MM.1S (cell line): Measurements from ENCODE around the gene FGL2.
"Not testable (repeated sequence)": the region's sequence is repeated elsewhere in the genome, so short reads cannot be mapped to it uniquely, and the experiment has no call there.

Source experiments
- DNase-seq: peaks from one replicate; pipeline ENCODE4 v3.0.0-alpha.2; 2015
- H2AFZ ChIP-seq: fragments of 300-600 bp; sonication (generic); 2 replicates; pipeline ENCODE4 v1.6.0; 2016; ENCODE audit warnings: antibody characterized with exemption, low read length
- H3F3A ChIP-seq: fragments of 300-600 bp; sonication (generic); 2 replicates; pipeline ENCODE4 v1.6.1; 2016; ENCODE audit warnings: mild to moderate bottlenecking, antibody characterized with exemption, low read length, moderate library complexity, mixed read lengths; ENCODE audit not compliant: insufficient read depth
- H3K27ac ChIP-seq: fragments of 300-600 bp; sonication (generic); 2 replicates; pipeline ENCODE4 v1.5.1; 2016; ENCODE audit warnings: mild to moderate bottlenecking, low read length
- H3K27me3 ChIP-seq: fragments of 300-600 bp; sonication (generic); replicated peaks from 2 replicates; pipeline ENCODE4 v1.6.0; 2016; ENCODE audit warnings: low read length; ENCODE audit not compliant: insufficient read depth
- H3K36me3 ChIP-seq: fragments of 300-600 bp; sonication (generic); replicated peaks from 2 replicates; pipeline ENCODE4 v1.6.1; 2016; ENCODE audit warnings: mild to moderate bottlenecking, low read length, mixed read lengths; ENCODE audit not compliant: insufficient read depth
- H3K4me1 ChIP-seq: fragments of 300-600 bp; sonication (generic); 2 replicates; pipeline ENCODE4 v1.6.1; 2016; ENCODE audit warnings: low read length, mixed read lengths
- H3K4me2 ChIP-seq: fragments of 300-600 bp; sonication (generic); 2 replicates; pipeline ENCODE4 v1.6.0; 2016; ENCODE audit warnings: low read depth, low read length
- H3K4me3 ChIP-seq: fragments of 300-600 bp; sonication (generic); 2 replicates; pipeline ENCODE4 v1.5.1; 2016; ENCODE audit warnings: low read length, mixed read lengths
- H3K79me2 ChIP-seq: fragments of 300-600 bp; sonication (generic); 2 replicates; pipeline ENCODE4 v1.6.1; 2016; ENCODE audit warnings: mixed run types, low read length, mixed read lengths
- H3K9ac ChIP-seq: fragments of 300-600 bp; sonication (generic); 2 replicates; pipeline ENCODE4 v1.6.1; 2016; ENCODE audit warnings: low read length, mixed read lengths
- H3K9me2 ChIP-seq: fragments of 300-600 bp; sonication (generic); replicated peaks from 2 replicates; pipeline ENCODE4 v1.6.1; 2016; ENCODE audit warnings: mild to moderate bottlenecking, low read length, mixed read lengths; ENCODE audit not compliant: insufficient read depth
- H3K9me3 ChIP-seq: fragments of 300-600 bp; sonication (generic); replicated peaks from 2 replicates; pipeline ENCODE4 v1.6.1; 2016; ENCODE audit warnings: mild to moderate bottlenecking, low read length, mixed read lengths; ENCODE audit not compliant: insufficient read depth
- H4K20me1 ChIP-seq: fragments of 300-600 bp; sonication (generic); 2 replicates; pipeline ENCODE4 v1.6.1; 2016; ENCODE audit warnings: mild to moderate bottlenecking, low read length, moderate library complexity, mixed read lengths; ENCODE audit not compliant: insufficient read depth
- CTCF ChIP-seq: fragments of 300-600 bp; sonication (generic); IDR thresholded peaks from 2 replicates; pipeline ENCODE4 v1.5.1; 2016; ENCODE audit warnings: antibody characterized with exemption, low read length, mixed read lengths
- EZH2 ChIP-seq: fragments of 300-600 bp; sonication (generic); optimal IDR thresholded peaks from 2 replicates; pipeline ENCODE3; 2017; ENCODE audit warnings: low read depth, mild to moderate bottlenecking, antibody characterized with exemption, low read length, mixed read lengths
- EZH2phosphoT487 ChIP-seq: fragments of 300-600 bp; sonication (generic); IDR thresholded peaks from 2 replicates; pipeline ENCODE4 v1.6.1; 2018; ENCODE audit warnings: antibody characterized with exemption, low read length

Gene FGL2

GRCh38 chr7:77175274-77175800, 24.3 kb downstream of the FGL2 start:
- not testable (repeated sequence) for H3K79me2 ChIP-seq, H3K27ac ChIP-seq, H2AFZ ChIP-seq, H3F3A ChIP-seq, H3K9ac ChIP-seq, DNase-seq, H3K4me2 ChIP-seq, H3K36me3 ChIP-seq, H3K4me3 ChIP-seq, H3K9me3 ChIP-seq, H3K9me2 ChIP-seq, H3K4me1 ChIP-seq, H4K20me1 ChIP-seq, H3K27me3 ChIP-seq

- not testable (repeated sequence) for DNase-seq, H3K4me2 ChIP-seq, H3K4me1 ChIP-seq, H3K27me3 ChIP-seq, H3K36me3 ChIP-seq, H3K9me2 ChIP-seq, H3K27ac ChIP-seq, H3K79me2 ChIP-seq, H2AFZ ChIP-seq, H3K9ac ChIP-seq, H3K4me3 ChIP-seq, H4K20me1 ChIP-seq, H3F3A ChIP-seq, H3K9me3 ChIP-seq
These were observed 25.2 kb downstream of the FGL2 start for GRCh38 chr7:77174418-77174817.

GRCh38 chr7:77172437-77173172, 27.0 kb downstream of the FGL2 start:
- H3K9me3 ChIP-seq, H3K4me2 ChIP-seq, H3K9me2 ChIP-seq, H3K79me2 ChIP-seq, H3K27me3 ChIP-seq, H3K9ac ChIP-seq, H3K27ac ChIP-seq, H3F3A ChIP-seq, H3K4me3 ChIP-seq, H3K36me3 ChIP-seq, H3K4me1 ChIP-seq, DNase-seq, H2AFZ ChIP-seq, H4K20me1 ChIP-seq: not testable (repeated sequence)

GRCh38 chr7:77171073-77171472, 28.5 kb downstream of the FGL2 start:
- not testable (repeated sequence) for H3K9me3 ChIP-seq, H3K36me3 ChIP-seq, H3F3A ChIP-seq, H3K79me2 ChIP-seq, H3K9me2 ChIP-seq, DNase-seq, H3K27me3 ChIP-seq, H3K4me1 ChIP-seq, H3K27ac ChIP-seq, H4K20me1 ChIP-seq, H2AFZ ChIP-seq, H3K4me3 ChIP-seq, H3K4me2 ChIP-seq, H3K9ac ChIP-seq

- peak overlapping the region; percentile 12; the same call in 1 of the 2 replicates for H3K4me2 ChIP-seq
- H3K9ac ChIP-seq, result no peak overlapping the region
These were observed 42.2 kb downstream of the FGL2 start for GRCh38 chr7:77157446-77157845.

GRCh38 chr7:77157034-77157433, 42.6 kb downstream of the FGL2 start:
- Histone ChIP-seq H2AFZ (0 out of 2 replicates have a peak overlapping the region, but pooled peaks have one; percentile 5), H3K27ac (peak overlapping the region; percentile 27; the same call in 1 of the 2 replicates), H3K4me2 (peak overlapping the region; percentile 12; the same call in 1 of the 2 replicates)
- not testable (repeated sequence) for H3K36me3 ChIP-seq, H3K4me3 ChIP-seq, H3K79me2 ChIP-seq, H4K20me1 ChIP-seq, H3K9me3 ChIP-seq, H3K4me1 ChIP-seq, DNase-seq, H3K9ac ChIP-seq, H3F3A ChIP-seq, H3K27me3 ChIP-seq, H3K9me2 ChIP-seq

More at GRCh38 chr7:77157446-77157845, 42.2 kb downstream of the FGL2 start:
- Histone ChIP-seq H3K27ac (peak overlapping the region; percentile 27; the same call in 1 of the 2 replicates), H3K4me1 (peaks cover 5% of the 10 kb centered on the region; the same call in 1 of the 2 replicates), H3K4me3 (no peak overlapping the region), H3K27me3 (no peaks in the 10 kb centered on the region), H4K20me1 (no peaks in the 10 kb centered on the region), H3K9me3 (no peaks in the 10 kb centered on the region), H3K36me3 (no peaks in the 10 kb centered on the region), H3K79me2 (no peaks in the 10 kb centered on the region), H3F3A (no peaks in the 10 kb centered on the region), H2AFZ (0 out of 2 replicates have a peak overlapping the region, but pooled peaks have one; percentile 5), H3K9me2 (no peaks in the 10 kb centered on the region)
- DNase-seq, result peak; percentile 8
- no peak for TF ChIP-seq EZH2phosphoT487
- TF ChIP-seq EZH2, result no peak
- TF ChIP-seq CTCF, result no peak
